HUDEP-2 (cell line): Measurements from ENCODE around the gene TBX19.

Experiments used
- DNase-seq, 76 experiments: peaks; one replicate each; lab custom pipeline; 2025; ENCODE audit not compliant: unreplicated experiment in 76 of 76; lab: John Stamatoyannopoulos, UW

Gene TBX19

GRCh38 chr1:168279253-168279652 is 1.4 kb upstream of the TBX19 start:
- DNase-seq: no peak

GRCh38 chr1:168281603-168282325 is 1.1 kb downstream of the TBX19 start:
- DNase-seq: peak in 22 of 76 experiments; percentile 4 to 58 (median 29)

GRCh38 chr1:168285521-168285790 is 4.8 kb downstream of the TBX19 start:
- no peak for DNase-seq

- DNase-seq: no peak
These were observed 5.6 kb downstream of the TBX19 start for GRCh38 chr1:168285971-168286927.

- DNase-seq: no peak
These were observed 6.6 kb downstream of the TBX19 start for GRCh38 chr1:168287237-168287664.

GRCh38 chr1:168288311-168289052 is 7.8 kb downstream of the TBX19 start:
- DNase-seq: peak in 2 of 76 experiments; percentile 3 to 21

GRCh38 chr1:168291222-168291837 is 10.7 kb downstream of the TBX19 start:
- no peak for DNase-seq

GRCh38 chr1:168293356-168293755 is 12.7 kb downstream of the TBX19 start:
- no peak for DNase-seq

GRCh38 chr1:168295411-168296114 is 14.9 kb downstream of the TBX19 start:
- no peak for DNase-seq

GRCh38 chr1:168297019-168297730 is 16.5 kb downstream of the TBX19 start:
- no peak for DNase-seq

- no peak for DNase-seq
These were observed 17.8 kb downstream of the TBX19 start for GRCh38 chr1:168298446-168298845.

GRCh38 chr1:168300626-168301025 is 19.9 kb downstream of the TBX19 start:
- no peak for DNase-seq

- DNase-seq: no peak
These were observed 21.1 kb downstream of the TBX19 start for GRCh38 chr1:168301664-168302320.

- DNase-seq: no peak
These were observed 23.3 kb downstream of the TBX19 start for GRCh38 chr1:168303716-168304540.

- no peak for DNase-seq
These were observed 24.2 kb downstream of the TBX19 start for GRCh38 chr1:168304865-168305264.

GRCh38 chr1:168312718-168313604 is 32.3 kb downstream of the TBX19 start:
- no peak for DNase-seq

- DNase-seq: no peak
These were observed 35.5 kb downstream of the TBX19 start for GRCh38 chr1:168316142-168316541.
